Activated T-helper 1 cell treated with anti-CD3 and anti-CD28 coated beads, Interleukin-12 subunit alpha, Interleukin-12 subunit beta, Interleukin-2, Interleukin-4 antibody, amounts not matched to agents 30 ng/mL and 10 ng/mL and 1 ng/mL, durations not matched to agents 14 hours and 24 hours and 36 hours (primary cell): ENCODE data around the gene MYL12A. TPM values are rescaled to one million over a fixed set of nuclear protein-coding genes. Genes with fewer than 3 reads are reported as not detected.
A peak's percentile ranks its signal among the peaks of the same experiment; 100 is the strongest.
"Not testable (repeated sequence)": the region's sequence is repeated elsewhere in the genome, so short reads cannot be mapped to it uniquely, and the experiment has no call there.

Experiments used
- DNase-seq: peaks from one replicate; pipeline ENCODE4 v3.0.0; 2021; ENCODE audit warnings: low spot score
- H3K27ac Mint-ChIP-seq: one replicate; pipeline ENCODE4 v1.8.0; 2021; ENCODE audit warnings: mild to moderate bottlenecking, mixed read lengths
- H3K27me3 Mint-ChIP-seq: one replicate; pipeline ENCODE4 v1.8.0; 2022; ENCODE audit warnings: mild to moderate bottlenecking, moderate library complexity, mixed read lengths; ENCODE audit not compliant: insufficient read depth
- H3K36me3 Mint-ChIP-seq: one replicate; pipeline ENCODE4 v1.8.0; 2021; ENCODE audit warnings: low read depth, mixed read lengths
- H3K4me1 Mint-ChIP-seq: one replicate; pipeline ENCODE4 v1.8.0; 2021; ENCODE audit warnings: low read depth, mixed read lengths
- H3K4me3 Mint-ChIP-seq: one replicate; pipeline ENCODE4 v1.8.0; 2021; ENCODE audit warnings: mild to moderate bottlenecking, moderate library complexity, mixed read lengths
- H3K9me3 Mint-ChIP-seq: one replicate; pipeline ENCODE4 v1.8.0; 2021; ENCODE audit warnings: mixed read lengths
- intact Hi-C: fragments of 100-400 bp; cut with micrococcal nuclease; formaldehyde crosslinking; loops from one replicate; pipeline ENCODE4 v1.15.1; 2024
- total RNA-seq: library from RNA; stranded (reverse); gene quantifications from 2 replicates; pipeline ENCODE4 v1.2.3, GENCODE V29; 2022

MYL12A gene
- total RNA-seq, 1 donor from 2014 or later, result 334 TPM

- DNase-seq, result no peak
- H3K27me3 Mint-ChIP-seq, result no peaks in the 10 kb centered on the region
- peaks cover 81% of the 10 kb centered on the region for H3K4me1 Mint-ChIP-seq
- H3K4me3 Mint-ChIP-seq, result peak overlapping the region; percentile 6
- intact Hi-C loops, result loop anchor here (5.0 kb wide), 4 partner anchors 278 to 692 kb away; partner anchors contain the start of genes METTL4, NDC80 and SMCHD1
- peaks cover 16% of the 10 kb centered on the region for H3K36me3 Mint-ChIP-seq
- no peaks in the 10 kb centered on the region for H3K9me3 Mint-ChIP-seq
- no peak overlapping the region for H3K27ac Mint-ChIP-seq
Measured at GRCh38 chr18:3264362-3264761, 16.8 kb downstream of the MYL12A start.

DNA sequence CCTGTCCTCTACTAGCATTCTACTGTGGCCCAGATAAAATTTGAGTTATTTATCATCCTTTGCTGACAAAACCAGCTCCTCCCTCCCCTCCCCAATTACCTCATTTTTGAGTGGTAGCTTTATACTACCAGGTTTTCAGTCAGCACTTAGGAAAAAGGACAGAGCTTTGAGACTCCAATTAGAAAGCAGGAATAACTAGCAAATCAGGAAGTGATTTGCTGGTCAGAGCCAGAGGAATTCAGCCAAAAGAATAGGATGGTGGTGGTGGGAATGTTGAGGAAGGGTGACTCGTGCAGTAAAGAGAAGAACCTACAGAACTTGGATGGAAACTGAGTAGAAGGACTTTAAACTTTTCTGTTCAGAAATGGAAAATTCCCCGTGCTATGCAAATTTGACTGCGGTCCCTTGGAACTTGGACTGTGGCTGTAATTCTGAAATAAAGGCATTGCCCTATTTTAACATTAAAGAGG lies 18.0 kb downstream of the MYL12A start:
- no peaks in the 10 kb centered on the region for H3K27me3 Mint-ChIP-seq
- H3K4me1 Mint-ChIP-seq, result peaks cover 83% of the 10 kb centered on the region
- intact Hi-C loops, result no loop called here
- peaks cover 15% of the 10 kb centered on the region for H3K36me3 Mint-ChIP-seq
- no peak overlapping the region for H3K4me3 Mint-ChIP-seq
- no peaks in the 10 kb centered on the region for H3K9me3 Mint-ChIP-seq
- no peak for DNase-seq
- no peak overlapping the region for H3K27ac Mint-ChIP-seq

- no peak for DNase-seq
- H3K9me3 Mint-ChIP-seq, result no peaks in the 10 kb centered on the region
- intact Hi-C loops, result no loop called here
- H3K36me3 Mint-ChIP-seq, result peaks cover 15% of the 10 kb centered on the region
- H3K4me3 Mint-ChIP-seq, result no peak overlapping the region
- peaks cover 83% of the 10 kb centered on the region for H3K4me1 Mint-ChIP-seq
- peak overlapping the region; percentile 62 for H3K27ac Mint-ChIP-seq
- H3K27me3 Mint-ChIP-seq, result no peaks in the 10 kb centered on the region
Measured at GRCh38 chr18:3266062-3266608, 18.5 kb downstream of the MYL12A start.

DNA sequence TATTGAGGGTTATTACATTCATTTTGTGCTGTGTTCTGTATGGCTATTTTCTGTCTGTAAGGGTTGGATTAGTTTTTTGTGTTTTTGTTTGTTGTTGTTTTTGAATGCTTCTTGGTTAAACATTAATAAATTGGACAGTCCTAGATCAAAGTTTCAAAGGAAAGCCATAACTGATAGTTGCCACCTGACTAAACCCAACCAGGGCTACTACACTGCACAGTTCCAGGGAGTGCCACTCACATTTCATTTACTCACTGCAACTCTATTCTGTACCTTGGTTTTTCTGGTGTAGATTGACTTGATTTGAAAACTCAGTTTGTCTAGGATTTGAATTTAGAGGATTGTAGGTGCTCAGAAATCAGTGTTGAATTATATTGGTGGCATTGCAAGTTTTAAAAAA lies 20.7 kb downstream of the MYL12A start:
- no peak for DNase-seq
- H3K4me1 Mint-ChIP-seq, result peaks cover 87% of the 10 kb centered on the region
- H3K27ac Mint-ChIP-seq, result no peak overlapping the region
- H3K36me3 Mint-ChIP-seq, result peaks cover 16% of the 10 kb centered on the region
- no peaks in the 10 kb centered on the region for H3K9me3 Mint-ChIP-seq
- no peaks in the 10 kb centered on the region for H3K27me3 Mint-ChIP-seq
- intact Hi-C loops, result no loop called here
- no peak overlapping the region for H3K4me3 Mint-ChIP-seq

GRCh38 chr18:3269241-3269913 lies 21.8 kb downstream of the MYL12A start:
- Mint-ChIP-seq H3K27ac (no peak overlapping the region), H3K9me3 (no peaks in the 10 kb centered on the region), H3K4me3 (no peak overlapping the region), H3K4me1 (peaks cover 82% of the 10 kb centered on the region), H3K36me3 (peaks cover 20% of the 10 kb centered on the region), H3K27me3 (no peaks in the 10 kb centered on the region)
- no peak for DNase-seq
- intact Hi-C loops, result no loop called here

DNA sequence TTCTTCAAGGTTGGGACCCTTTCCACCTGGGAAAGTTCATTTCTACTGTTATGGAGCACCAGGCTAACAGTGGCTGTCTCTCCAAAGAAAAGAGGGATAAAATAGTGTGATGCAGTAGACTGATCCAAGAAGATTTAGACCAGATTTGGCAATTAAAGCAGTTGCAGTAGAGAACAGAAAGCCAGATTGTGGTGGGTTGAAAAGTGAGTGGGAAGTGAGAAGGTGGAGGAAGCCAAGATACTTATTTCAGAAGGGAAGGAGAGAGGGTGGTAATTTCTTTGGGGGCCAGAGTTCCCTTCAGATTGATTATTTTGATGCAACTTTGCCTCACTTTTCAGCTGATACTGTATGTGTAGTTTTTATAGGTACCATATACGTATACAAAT lies 22.3 kb downstream of the MYL12A start:
- Mint-ChIP-seq H3K4me1 (peaks cover 77% of the 10 kb centered on the region), H3K27me3 (no peaks in the 10 kb centered on the region), H3K9me3 (no peaks in the 10 kb centered on the region), H3K4me3 (no peak overlapping the region), H3K36me3 (peaks cover 22% of the 10 kb centered on the region), H3K27ac (peak overlapping the region; percentile 29)
- no peak for DNase-seq
- intact Hi-C loops, result no loop called here

GRCh38 chr18:3273042-3273441 lies 25.4 kb downstream of the MYL12A start:
- no peak for DNase-seq
- H3K36me3 Mint-ChIP-seq, result peaks cover 36% of the 10 kb centered on the region
- H3K9me3 Mint-ChIP-seq, result no peaks in the 10 kb centered on the region
- no peaks in the 10 kb centered on the region for H3K27me3 Mint-ChIP-seq
- no peak overlapping the region for H3K4me3 Mint-ChIP-seq
- peak overlapping the region; percentile 50 for H3K27ac Mint-ChIP-seq
- H3K4me1 Mint-ChIP-seq, result peaks cover 55% of the 10 kb centered on the region
- intact Hi-C loops, result no loop called here

- Mint-ChIP-seq H3K4me1 (peaks cover 17% of the 10 kb centered on the region), H3K27ac (peak overlapping the region; percentile 10), H3K36me3 (peaks cover 31% of the 10 kb centered on the region)
- H3K4me3 Mint-ChIP-seq, intact Hi-C loops, H3K27me3 Mint-ChIP-seq, DNase-seq, H3K9me3 Mint-ChIP-seq: not testable (repeated sequence)
Measured at GRCh38 chr18:3277643-3278213, 30.1 kb downstream of the MYL12A start.

- no peak for DNase-seq
- Mint-ChIP-seq H3K27me3 (peaks cover 2% of the 10 kb centered on the region), H3K4me3 (no peak overlapping the region), H3K4me1 (peaks cover 5% of the 10 kb centered on the region), H3K36me3 (peaks cover 23% of the 10 kb centered on the region), H3K9me3 (no peaks in the 10 kb centered on the region), H3K27ac (no peak overlapping the region)
- intact Hi-C loops, result loop anchor here (2.0 to 10.0 kb wide), 4 partner anchors 43 to 595 kb away; no protein-coding TSS in a partner anchor
Measured at GRCh38 chr18:3279201-3280185, 31.9 kb downstream of the MYL12A start.

- Mint-ChIP-seq H3K36me3 (peaks cover 14% of the 10 kb centered on the region), H3K27me3 (peaks cover 2% of the 10 kb centered on the region), H3K4me3 (no peak overlapping the region), H3K9me3 (no peaks in the 10 kb centered on the region), H3K27ac (no peak overlapping the region), H3K4me1 (peaks cover 5% of the 10 kb centered on the region)
- DNase-seq, result no peak
- intact Hi-C loops, result loop anchor here (1.0 to 10.0 kb wide), 9 partner anchors 16 to 714 kb away; no protein-coding TSS in a partner anchor
Measured at GRCh38 chr18:3281456-3282400, 34.1 kb downstream of the MYL12A start.

DNA sequence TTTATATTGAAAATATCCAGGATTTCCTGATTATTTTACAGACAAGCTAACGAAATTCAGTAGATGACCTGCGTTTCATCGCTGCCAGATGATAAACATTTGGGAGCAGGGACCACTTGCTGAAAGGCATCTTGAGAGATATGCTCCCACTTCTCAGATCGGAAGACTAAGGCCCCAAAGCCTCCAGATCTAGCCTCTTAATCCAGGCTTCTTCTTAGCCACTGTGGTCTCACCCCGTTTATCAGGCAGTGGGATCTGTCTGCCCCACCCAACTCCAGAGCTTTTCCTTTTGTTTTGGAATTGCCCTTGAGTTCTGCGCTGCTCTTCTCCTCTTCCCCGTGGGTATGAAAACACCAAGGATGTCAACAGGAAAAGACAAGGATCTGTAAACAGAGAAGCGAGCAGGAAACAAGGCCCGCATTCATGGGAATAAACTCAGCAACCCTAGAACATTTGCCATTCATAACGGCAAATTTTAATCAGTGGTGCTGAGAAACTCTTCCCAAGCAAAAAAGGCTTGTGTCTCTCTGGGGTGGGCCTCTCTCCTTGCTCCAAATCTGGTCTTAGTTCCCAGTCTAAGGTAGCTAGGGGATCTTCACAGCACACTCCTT lies 35.8 kb downstream of the MYL12A start:
- H3K27me3 Mint-ChIP-seq, result peaks cover 3% of the 10 kb centered on the region
- peaks cover 3% of the 10 kb centered on the region for H3K36me3 Mint-ChIP-seq
- intact Hi-C loops, result loop anchor here (5.0 to 10.0 kb wide), 2 partner anchors 489 to 591 kb away; no protein-coding TSS in a partner anchor
- H3K4me1 Mint-ChIP-seq, result no peaks in the 10 kb centered on the region
- no peak overlapping the region for H3K27ac Mint-ChIP-seq
- DNase-seq, result no peak
- H3K9me3 Mint-ChIP-seq, result no peaks in the 10 kb centered on the region
- no peak overlapping the region for H3K4me3 Mint-ChIP-seq
